ENCODE data around the gene CACUL1. TPM values are rescaled to one million over a fixed set of nuclear protein-coding genes. Genes with fewer than 3 reads are reported as not detected.
A peak's percentile ranks its signal among the peaks of the same experiment; 100 is the strongest.

The CACUL1 gene
- total and polyA plus RNA-seq, 9 of the 15 experiments (the other 6 are each of a cell fraction or from before 2014, with no cell fraction given) = 4.5 to 17.1 (median 13.5) TPM

GRCh38 chr10:118768041-118768919, 13.5 kb upstream of the CACUL1 start:
- ATAC-seq (peak; percentile 71), DNase-seq (ENCODE audit: extremely low read depth in 1 of 4, low spot score in 3 of 4) (peak in 1 of 4 experiments; percentile 28), FAIRE-seq (peak; percentile 72)
- WGBS (ENCODE audit: insufficient coverage, low coverage, missing lambda C conversion rate) = 68% methylated on average over 6 of the region's 6 CpGs
- H3K79me2 ChIP-seq (ENCODE audit: control insufficient read depth, insufficient read depth, low read length) = no peaks in the 10 kb centered on the region
- H3K36me3 ChIP-seq (ENCODE audit: control insufficient read depth, insufficient read depth, low read length) = no peaks in the 10 kb centered on the region
- H3K9me1 ChIP-seq (ENCODE audit: control insufficient read depth, insufficient read depth, low read length) = no peaks in the 10 kb centered on the region
- ChIA-PET CTCF (ENCODE audit: low intra/inter-chr PET ratio) (no interaction called here), POLR2A (interaction anchor here (0.6 to 2.9 kb wide), 3 partner anchors 14 to 691 kb away, joined by 3 to 15 read pairs (median 3); partner anchors contain the start of gene CACUL1)
- no peak overlapping the region; a peak in 1 of 4 replicates for H3K9ac ChIP-seq (ENCODE audit: insufficient read depth in 1 of 2, low read depth in 2 of 2, low read length in 2 of 2)
- intact Hi-C loops (cut with micrococcal nuclease) (loop anchor here (5.0 kb wide), 1 partner anchor 34 kb away; no protein-coding TSS in a partner anchor), in situ Hi-C loops (cut with MboI) (no loop called here)
- peaks cover 8% of the 10 kb centered on the region for H3K9me3 ChIP-seq (replicated peaks; ENCODE audit: control insufficient read depth, insufficient read depth, low read depth, low read length)
- no peaks in the 10 kb centered on the region for H3K27me3 ChIP-seq (ENCODE audit: control insufficient read depth in 2 of 2, insufficient read depth in 2 of 2, low read length in 2 of 2)
- no peak overlapping the region for H3K4me2 ChIP-seq (ENCODE audit: insufficient read depth, low read length)
- H3K27ac ChIP-seq (ENCODE audit: extremely low read depth, low read depth, low read length) = peak overlapping the region; percentile 84; the same call in 2 of the 3 replicates
- H4K20me1 ChIP-seq (replicated peaks; ENCODE audit: control insufficient read depth, insufficient read depth, low read length) = no peaks in the 10 kb centered on the region
- TF ChIP-seq GTF2E2 (tag; IDR thresholded peaks at IDR 0.05) (0 out of 2 replicates have a peak, but pooled peaks have one; percentile 28), JUND (IDR thresholded peaks at IDR 0.05; ENCODE audit: borderline replicate concordance, low read depth, low read length) (0 out of 2 replicates have a peak, but pooled peaks have one; percentile 6), JUND (tag; IDR thresholded peaks at IDR 0.05; ENCODE audit: borderline replicate concordance, low read depth, low read length) (no peak), ZNF76 (CRISPR knock-in tag; IDR thresholded peaks at IDR 0.05; ENCODE audit: borderline replicate concordance) (no peak), TCF7 (IDR thresholded peaks at IDR 0.05; ENCODE audit: borderline replicate concordance) (no peak), ZNF592 (IDR thresholded peaks at IDR 0.05) (peak; percentile 3; the same call in 1 of the 2 replicates), CREB3 (tag; conservative IDR thresholded peaks at IDR 0.05; ENCODE audit: low read depth) (peak; percentile 70), HMBOX1 (IDR thresholded peaks at IDR 0.05) (no peak), DMBX1 (CRISPR knock-in tag; IDR thresholded peaks at IDR 0.05; ENCODE audit: borderline replicate concordance) (peak; percentile 46; the same call in 1 of the 2 replicates), ZFX (CRISPR knock-in tag; IDR thresholded peaks at IDR 0.05) (0 out of 2 replicates have a peak, but pooled peaks have one; percentile 2)
- peaks cover 0 to 18% of the 10 kb centered on the region in 2 experiments; a peak in 4 of 5 replicates for H3K4me1 ChIP-seq (replicated peaks in 1 of 2; ENCODE audit: control insufficient read depth in 2 of 2, insufficient read depth in 2 of 2, low read length in 2 of 2)
- BruUV-seq (replicated peaks) = no TSS peak
- H2AFZ ChIP-seq (ENCODE audit: low read depth, low read length) = peak overlapping the region; percentile 91
- no peak overlapping the region for H3K4me3 ChIP-seq

All from K562 (cell line).